ENCODE data around the gene PIERCE2.
"Not testable (repeated sequence)": the region's sequence is repeated elsewhere in the genome, so short reads cannot be mapped to it uniquely, and the experiment has no call there.

The PIERCE2 gene

GRCh38 chr15:55387027-55387426 lies 21.3 kb upstream of the PIERCE2 start:
- FAIRE-seq (no peak), DNase-seq (ENCODE audit: insufficient read length, low spot score) (no peak)
- TF ChIP-seq POLR2A (IDR thresholded peaks at IDR 0.05; ENCODE audit: low read depth, low read length), result no peak
- TF ChIP-seq PAX5 (IDR thresholded peaks at IDR 0.05; ENCODE audit: insufficient read depth, low read length, severe bottlenecking), result no peak
- no peak for TF ChIP-seq TAF1 (IDR thresholded peaks at IDR 0.05; ENCODE audit: low read depth, low read length)
- no peak for TF ChIP-seq POU2F2 (IDR thresholded peaks at IDR 0.05; ENCODE audit: low read depth, low read length)
- no peak for TF ChIP-seq POLR2AphosphoS5 (IDR thresholded peaks at IDR 0.05; ENCODE audit: low read depth, low read length)
- no peak for TF ChIP-seq SPI1 (IDR thresholded peaks at IDR 0.05; ENCODE audit: low read depth, low read length)

GRCh38 chr15:55389264-55389607 lies 19.1 kb upstream of the PIERCE2 start:
- FAIRE-seq, result no peak
- no peak for DNase-seq (ENCODE audit: insufficient read length, low spot score)
- no peak for TF ChIP-seq PAX5 (IDR thresholded peaks at IDR 0.05; ENCODE audit: insufficient read depth, low read length, severe bottlenecking)
- TF ChIP-seq POLR2AphosphoS5 (IDR thresholded peaks at IDR 0.05; ENCODE audit: low read depth, low read length), result no peak
- no peak for TF ChIP-seq POLR2A (IDR thresholded peaks at IDR 0.05; ENCODE audit: low read depth, low read length)
- TF ChIP-seq POU2F2 (IDR thresholded peaks at IDR 0.05; ENCODE audit: low read depth, low read length), result no peak
- no peak for TF ChIP-seq TAF1 (IDR thresholded peaks at IDR 0.05; ENCODE audit: low read depth, low read length)
- TF ChIP-seq SPI1 (IDR thresholded peaks at IDR 0.05; ENCODE audit: low read depth, low read length), result no peak

GRCh38 chr15:55394694-55395093 lies 13.6 kb upstream of the PIERCE2 start:
- TF ChIP-seq TAF1 (IDR thresholded peaks at IDR 0.05; ENCODE audit: low read depth, low read length) (no peak), SPI1 (IDR thresholded peaks at IDR 0.05; ENCODE audit: low read depth, low read length) (no peak), POLR2AphosphoS5 (IDR thresholded peaks at IDR 0.05; ENCODE audit: low read depth, low read length) (no peak), POLR2A (IDR thresholded peaks at IDR 0.05; ENCODE audit: low read depth, low read length) (no peak), POU2F2 (IDR thresholded peaks at IDR 0.05; ENCODE audit: low read depth, low read length) (no peak), PAX5 (IDR thresholded peaks at IDR 0.05; ENCODE audit: insufficient read depth, low read length, severe bottlenecking) (no peak)
- DNase-seq (ENCODE audit: insufficient read length, low spot score), result no peak
- no peak for FAIRE-seq

- TF ChIP-seq POLR2A (IDR thresholded peaks at IDR 0.05; ENCODE audit: low read depth, low read length), result no peak
- no peak for TF ChIP-seq SPI1 (IDR thresholded peaks at IDR 0.05; ENCODE audit: low read depth, low read length)
- no peak for TF ChIP-seq PAX5 (IDR thresholded peaks at IDR 0.05; ENCODE audit: insufficient read depth, low read length, severe bottlenecking)
- TF ChIP-seq POLR2AphosphoS5 (IDR thresholded peaks at IDR 0.05; ENCODE audit: low read depth, low read length), result no peak
- no peak for TF ChIP-seq TAF1 (IDR thresholded peaks at IDR 0.05; ENCODE audit: low read depth, low read length)
- TF ChIP-seq POU2F2 (IDR thresholded peaks at IDR 0.05; ENCODE audit: low read depth, low read length), result no peak
- DNase-seq (ENCODE audit: insufficient read length, low spot score) (no peak), FAIRE-seq (no peak)
Measured at GRCh38 chr15:55398243-55398642, 10.1 kb upstream of the PIERCE2 start.

GRCh38 chr15:55400050-55400449 lies 8.2 kb upstream of the PIERCE2 start:
- not testable (repeated sequence) for DNase-seq (ENCODE audit: insufficient read length, low spot score); FAIRE-seq

GRCh38 chr15:55401786-55402246 lies 6.5 kb upstream of the PIERCE2 start:
- no peak for TF ChIP-seq TAF1 (IDR thresholded peaks at IDR 0.05; ENCODE audit: low read depth, low read length)
- TF ChIP-seq POLR2AphosphoS5 (IDR thresholded peaks at IDR 0.05; ENCODE audit: low read depth, low read length), result no peak
- no peak for TF ChIP-seq POLR2A (IDR thresholded peaks at IDR 0.05; ENCODE audit: low read depth, low read length)
- TF ChIP-seq SPI1 (IDR thresholded peaks at IDR 0.05; ENCODE audit: low read depth, low read length), result no peak
- TF ChIP-seq PAX5 (IDR thresholded peaks at IDR 0.05; ENCODE audit: insufficient read depth, low read length, severe bottlenecking), result no peak
- no peak for TF ChIP-seq POU2F2 (IDR thresholded peaks at IDR 0.05; ENCODE audit: low read depth, low read length)
- no peak for FAIRE-seq
- no peak for DNase-seq (ENCODE audit: insufficient read length, low spot score)

GRCh38 chr15:55402707-55403106 lies 5.6 kb upstream of the PIERCE2 start:
- TF ChIP-seq TAF1 (IDR thresholded peaks at IDR 0.05; ENCODE audit: low read depth, low read length) (no peak), POU2F2 (IDR thresholded peaks at IDR 0.05; ENCODE audit: low read depth, low read length) (no peak), POLR2A (IDR thresholded peaks at IDR 0.05; ENCODE audit: low read depth, low read length) (no peak), SPI1 (IDR thresholded peaks at IDR 0.05; ENCODE audit: low read depth, low read length) (no peak), PAX5 (IDR thresholded peaks at IDR 0.05; ENCODE audit: insufficient read depth, low read length, severe bottlenecking) (no peak), POLR2AphosphoS5 (IDR thresholded peaks at IDR 0.05; ENCODE audit: low read depth, low read length) (no peak)
- FAIRE-seq (no peak), DNase-seq (ENCODE audit: insufficient read length, low spot score) (no peak)

GRCh38 chr15:55403531-55403930 lies 4.8 kb upstream of the PIERCE2 start:
- TF ChIP-seq SPI1 (IDR thresholded peaks at IDR 0.05; ENCODE audit: low read depth, low read length) (peak; percentile 31; the same call in 1 of the 2 replicates), TAF1 (IDR thresholded peaks at IDR 0.05; ENCODE audit: low read depth, low read length) (no peak)
- FAIRE-seq (no peak), DNase-seq (ENCODE audit: insufficient read length, low spot score) (no peak)

- no peak for TF ChIP-seq POLR2AphosphoS5 (IDR thresholded peaks at IDR 0.05; ENCODE audit: low read depth, low read length)
- TF ChIP-seq PAX5 (IDR thresholded peaks at IDR 0.05; ENCODE audit: insufficient read depth, low read length, severe bottlenecking), result no peak
- no peak for TF ChIP-seq SPI1 (IDR thresholded peaks at IDR 0.05; ENCODE audit: low read depth, low read length)
- no peak for TF ChIP-seq POU2F2 (IDR thresholded peaks at IDR 0.05; ENCODE audit: low read depth, low read length)
- TF ChIP-seq TAF1 (IDR thresholded peaks at IDR 0.05; ENCODE audit: low read depth, low read length), result no peak
- no peak for TF ChIP-seq POLR2A (IDR thresholded peaks at IDR 0.05; ENCODE audit: low read depth, low read length)
- FAIRE-seq, result peak; percentile 5
Measured at GRCh38 chr15:55407498-55408011, 740 bp upstream of the PIERCE2 start.

GRCh38 chr15:55408976-55409375 lies 681 bp downstream of the PIERCE2 start:
- not testable (repeated sequence) for DNase-seq (ENCODE audit: insufficient read length, low spot score); FAIRE-seq

More at GRCh38 chr15:55407498-55408011, 740 bp upstream of the PIERCE2 start:
- no peak for DNase-seq (ENCODE audit: insufficient read length, low spot score)

GRCh38 chr15:55417678-55418077 lies 9.4 kb downstream of the PIERCE2 start:
- not testable (repeated sequence) for DNase-seq (ENCODE audit: insufficient read length, low spot score); FAIRE-seq

Measured in GM12891 (cell line).